ENCODE data around the gene MAFG.
"Not testable (repeated sequence)": the region's sequence is repeated elsewhere in the genome, so short reads cannot be mapped to it uniquely, and the experiment has no call there.

The MAFG gene

GRCh38 chr17:81957691-81958432 is 30.3 kb upstream of the MAFG start:
- no peak for DNase-seq

- DNase-seq: no peak
These were observed 29.4 kb upstream of the MAFG start for GRCh38 chr17:81956607-81957589.

- DNase-seq: no peak
These were observed 28.4 kb upstream of the MAFG start for GRCh38 chr17:81955756-81956544.

- no peak for DNase-seq
These were observed 27.6 kb upstream of the MAFG start for GRCh38 chr17:81955058-81955681.

- DNase-seq: no peak
These were observed 26.9 kb upstream of the MAFG start for GRCh38 chr17:81954131-81955057.

- not testable (repeated sequence) for DNase-seq
These were observed 25.9 kb upstream of the MAFG start for GRCh38 chr17:81953443-81953842.

- DNase-seq: no peak
These were observed 25.3 kb upstream of the MAFG start for GRCh38 chr17:81952792-81953228.

GRCh38 chr17:81951785-81952684 is 24.5 kb upstream of the MAFG start:
- DNase-seq: no peak

GRCh38 chr17:81950501-81950900 is 23.0 kb upstream of the MAFG start:
- no peak for DNase-seq

- no peak for DNase-seq
These were observed 21.3 kb upstream of the MAFG start for GRCh38 chr17:81948635-81949378.

GRCh38 chr17:81947189-81947588 is 19.7 kb upstream of the MAFG start, which contains the start of gene MYADML2:
MYADML2 (minus strand) TSS chr17:81947233; CDS start chr17:81941741, 5,492 bp downstream.
- DNase-seq: no peak

- no peak for DNase-seq
These were observed 17.3 kb upstream of the MAFG start for GRCh38 chr17:81944858-81945257.

GRCh38 chr17:81942167-81942553 is 14.6 kb upstream of the MAFG start:
- no peak for DNase-seq

- no peak for DNase-seq
These were observed 14.1 kb upstream of the MAFG start for GRCh38 chr17:81941484-81942166.

GRCh38 chr17:81940538-81941483 is 13.3 kb upstream of the MAFG start:
- DNase-seq: no peak

- DNase-seq: no peak
These were observed 12.4 kb upstream of the MAFG start for GRCh38 chr17:81939881-81940385.

GRCh38 chr17:81939218-81939617 is 11.7 kb upstream of the MAFG start:
- DNase-seq: no peak

Data from NCI-H446 treated with DMSO at 0.1 percent for 48 hours (cell line).